ENCODE data around the gene FUBP3.

FUBP3 gene

GRCh38 chr9:130663977-130664250 lies 84.5 kb downstream of the FUBP3 start:
- H3K27ac ChIP-seq = no peak overlapping the region

GRCh38 chr9:130664251-130665028 lies 85.1 kb downstream of the FUBP3 start, which contains the start of gene PRDM12:
TSS of gene PRDM12 (plus strand) at chr9:130664594. CDS start at chr9:130664654, 60 bp downstream.
- TF ChIP-seq CTCF (IDR thresholded peaks at IDR 0.05) (no peak), ZFX (IDR thresholded peaks at IDR 0.05; ENCODE audit: borderline replicate concordance) (no peak)
- H3K27ac ChIP-seq = no peak within 1 kb of the TSS

More at GRCh38 chr9:130663977-130664250, 84.5 kb downstream of the FUBP3 start:
- TF ChIP-seq CTCF (IDR thresholded peaks at IDR 0.05) (no peak), ZFX (IDR thresholded peaks at IDR 0.05; ENCODE audit: borderline replicate concordance) (no peak)

- TF ChIP-seq CTCF (IDR thresholded peaks at IDR 0.05) = no peak
- TF ChIP-seq ZFX (IDR thresholded peaks at IDR 0.05; ENCODE audit: borderline replicate concordance) = no peak
- H3K27ac ChIP-seq = no peak overlapping the region
Observed at GRCh38 chr9:130665029-130665430, 85.7 kb downstream of the FUBP3 start.

- TF ChIP-seq ZFX (IDR thresholded peaks at IDR 0.05; ENCODE audit: borderline replicate concordance) (no peak), CTCF (IDR thresholded peaks at IDR 0.05) (no peak)
- H3K27ac ChIP-seq = no peak overlapping the region
Observed at GRCh38 chr9:130665431-130666392, 86.3 kb downstream of the FUBP3 start.

GRCh38 chr9:130666393-130667119 lies 87.2 kb downstream of the FUBP3 start:
- TF ChIP-seq ZFX (IDR thresholded peaks at IDR 0.05; ENCODE audit: borderline replicate concordance) (no peak), CTCF (IDR thresholded peaks at IDR 0.05) (no peak)
- H3K27ac ChIP-seq = no peak overlapping the region

- no peak overlapping the region for H3K27ac ChIP-seq
- TF ChIP-seq CTCF (IDR thresholded peaks at IDR 0.05) = no peak
- TF ChIP-seq ZFX (IDR thresholded peaks at IDR 0.05; ENCODE audit: borderline replicate concordance) = no peak
Observed at GRCh38 chr9:130667120-130667435, 87.7 kb downstream of the FUBP3 start.
